Spleen (tissue), 11 donors: ENCODE measurements around the gene CSNK1A1. TPM values are rescaled to one million over a fixed set of nuclear protein-coding genes. Genes with fewer than 3 reads are reported as not detected.
A peak's percentile ranks its signal among the peaks of the same experiment; 100 is the strongest.

ENCODE experiments used
- DNase-seq: peaks from one replicate; pipeline ENCODE4 v3.0.0-alpha.2; 2020
- H3K27ac ChIP-seq, 8 donors: fragments of 200-600 bp; sonication (generic) in 7 of 8; 1 replicate in 4 of 8; 2 replicates in 4 of 8; pipeline versions ENCODE4 v1.5.0 to v1.8.0; 2016 to 2021; ENCODE audit warnings: inconsistent platforms in 4 of 8, mild to moderate bottlenecking in 4 of 8, moderate library complexity in 1 of 8
- H3K27me3 ChIP-seq, 7 donors: fragments of 200-600 bp; sonication (generic) in 6 of 7; replicated peaks in 1 of 7; 1 replicate in 4 of 7; 2 replicates in 3 of 7; pipeline versions ENCODE4 v1.5.0 to v1.8.0; 2016 to 2021; ENCODE audit warnings: inconsistent platforms in 3 of 7, mild to moderate bottlenecking in 1 of 7
- H3K36me3 ChIP-seq, 6 donors: fragments of 200-600 bp; sonication (generic) in 5 of 6; 1 replicate in 4 of 6; 2 replicates in 2 of 6; pipeline versions ENCODE4 v1.5.0 to v1.8.0; 2016 to 2021; ENCODE audit warnings: inconsistent platforms in 2 of 6
- H3K4me1 ChIP-seq, 6 donors: fragments of 200-600 bp; sonication (generic) in 5 of 6; 1 replicate in 3 of 6; 2 replicates in 3 of 6; pipeline versions ENCODE4 v1.5.0 to v1.8.0; 2016 to 2021; ENCODE audit warnings: inconsistent platforms in 3 of 6
- H3K4me3 ChIP-seq, 8 donors: fragments of 200-600 bp; sonication (generic) in 7 of 8; 1 replicate in 4 of 8; 2 replicates in 4 of 8; pipeline versions ENCODE4 v1.5.0 to v1.8.0; 2016 to 2021; ENCODE audit warnings: inconsistent platforms in 4 of 8, mild to moderate bottlenecking in 4 of 8, moderate library complexity in 2 of 8
- H3K9me3 ChIP-seq, 8 donors: fragments of 200-600 bp; sonication (generic) in 7 of 8; 1 replicate in 4 of 8; 2 replicates in 4 of 8; pipeline versions ENCODE4 v1.5.0 to v1.8.0; 2016 to 2021; ENCODE audit warnings: inconsistent platforms in 4 of 8
- POLR2A ChIP-seq, 3 donors: fragments of 450-650 bp; IDR thresholded peaks; one replicate each; pipeline ENCODE4 v1.5.1; 2017; ENCODE audit warnings: antibody characterized with exemption in 3 of 3, mild to moderate bottlenecking in 1 of 3
- POLR2AphosphoS5 ChIP-seq, 3 donors: sonication (generic); formaldehyde crosslinking; IDR thresholded peaks; one replicate each; pipeline ENCODE4 v1.5.1; 2017; ENCODE audit warnings: antibody characterized with exemption in 3 of 3
- WGBS, 5 donors: extraction: QIAGEN DNeasy Blood & Tissue Kit in 3 of 5; methylation state at CpG; one replicate each; pipeline versions ENCODE4 v1.1.5 to v1.1.7; 2013 to 2018; 5-methylcytosine and 5-hydroxymethylcytosine counted together
- intact Hi-C: fragments of 100-400 bp; cut with DNase I; formaldehyde crosslinking; loops from one replicate; pipeline ENCODE4 v1.15.0; 2023; ENCODE audit warnings: low total_unique reads
- polyA plus RNA-seq, 3 donors: library from polyadenylated mRNA; stranded (reverse); fragments of 200-250 nt; gene quantifications; one replicate each; pipeline ENCODE4 v1.2.1, GENCODE V29; 2013
- total RNA-seq, 7 donors: library from RNA; depleted of rRNA in 3 of 7; stranded (reverse); fragments of >200 nt in 3 of 7; fragmentation: NEBNext Ultra II Directional in 4 of 7; extraction: Animal tissue kit (Norgen Biotek cat#: 25700) in 4 of 7; gene quantifications; one replicate each; pipeline versions ENCODE4 v1.1.0 to v1.2.1, GENCODE V29; 2016 to 2021
- TF ChIP-seq, protein P1 (sequence below), 11 experiments: fragments of 200-600 bp in 7 of 11; fragments of 450-650 bp in 4 of 11; sonication (generic) in 4 of 11; IDR thresholded peaks in 8 of 11; conservative IDR thresholded peaks in 3 of 11; 1 replicate in 7 of 11; 2 replicates in 4 of 11; pipeline versions ENCODE4 v1.4.0 to v1.8.0; 2016 to 2021; ENCODE audit warnings: antibody characterized with exemption in 11 of 11, inconsistent platforms in 4 of 11, mild to moderate bottlenecking in 1 of 11
- donor health status: healthy with polysubstance abuse.
- donor health status: DM: no; HTN: no; CAD: no; lungs with moderate emphysema.
- donor health status: DM: no; HTN: no; CAD: no.
- donor health status: Bipolar disorder and iron deficiency.
- donor health status: healthy.
- donor health status: DM: no; HTN: no; CAD: no.
- donor health status: DM: yes; HTN: yes; CAD: no.

The CSNK1A1 gene
- total and polyA plus RNA-seq, 10 donors: 31.9 to 223 (median 185) TPM

DNA sequence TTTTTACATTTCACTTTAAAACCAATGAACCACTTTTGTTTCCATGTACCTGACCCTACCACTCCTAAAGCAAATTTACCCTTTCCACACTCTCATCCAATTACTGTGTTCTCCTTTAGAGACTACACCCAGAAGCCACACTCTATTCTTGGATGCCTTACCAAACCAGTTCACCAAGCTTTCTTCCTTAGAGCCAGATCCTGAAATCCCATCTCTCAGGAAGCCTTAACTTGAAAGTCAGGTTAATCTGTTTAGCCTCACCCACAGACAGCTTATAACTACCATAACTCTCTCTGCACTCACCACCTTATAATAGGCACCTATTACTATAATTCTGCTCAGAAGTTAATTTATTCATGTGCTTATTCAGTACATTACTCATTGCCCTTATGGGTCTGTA, 4.3 kb downstream of the CSNK1A1 start:
- Histone ChIP-seq H3K27ac (peak overlapping the region in 1 of 8 donors; percentile 0), H3K4me1 (peaks cover 60 to 90% (median 75%) of the 10 kb centered on the region in 6 donors), H3K36me3 (peaks cover 0 to 74% (median 28%) of the 10 kb centered on the region in 6 donors), H3K9me3 (no peaks in the 10 kb centered on the region), H3K27me3 (no peaks in the 10 kb centered on the region), H3K4me3 (peak overlapping the region in 1 of 8 donors; percentile 12)
- TF ChIP-seq POLR2A (IDR thresholded peaks at IDR 0.05) (no peak), POLR2AphosphoS5 (IDR thresholded peaks at IDR 0.05) (no peak)
- TF ChIP-seq, protein P1, sequence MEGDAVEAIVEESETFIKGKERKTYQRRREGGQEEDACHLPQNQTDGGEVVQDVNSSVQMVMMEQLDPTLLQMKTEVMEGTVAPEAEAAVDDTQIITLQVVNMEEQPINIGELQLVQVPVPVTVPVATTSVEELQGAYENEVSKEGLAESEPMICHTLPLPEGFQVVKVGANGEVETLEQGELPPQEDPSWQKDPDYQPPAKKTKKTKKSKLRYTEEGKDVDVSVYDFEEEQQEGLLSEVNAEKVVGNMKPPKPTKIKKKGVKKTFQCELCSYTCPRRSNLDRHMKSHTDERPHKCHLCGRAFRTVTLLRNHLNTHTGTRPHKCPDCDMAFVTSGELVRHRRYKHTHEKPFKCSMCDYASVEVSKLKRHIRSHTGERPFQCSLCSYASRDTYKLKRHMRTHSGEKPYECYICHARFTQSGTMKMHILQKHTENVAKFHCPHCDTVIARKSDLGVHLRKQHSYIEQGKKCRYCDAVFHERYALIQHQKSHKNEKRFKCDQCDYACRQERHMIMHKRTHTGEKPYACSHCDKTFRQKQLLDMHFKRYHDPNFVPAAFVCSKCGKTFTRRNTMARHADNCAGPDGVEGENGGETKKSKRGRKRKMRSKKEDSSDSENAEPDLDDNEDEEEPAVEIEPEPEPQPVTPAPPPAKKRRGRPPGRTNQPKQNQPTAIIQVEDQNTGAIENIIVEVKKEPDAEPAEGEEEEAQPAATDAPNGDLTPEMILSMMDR (IDR thresholded peaks at IDR 0.05 in 8 of 11, conservative IDR thresholded peaks at IDR 0.05 in 3 of 11): no peak
- intact Hi-C loops: no loop called here
- no peak for DNase-seq

DNA sequence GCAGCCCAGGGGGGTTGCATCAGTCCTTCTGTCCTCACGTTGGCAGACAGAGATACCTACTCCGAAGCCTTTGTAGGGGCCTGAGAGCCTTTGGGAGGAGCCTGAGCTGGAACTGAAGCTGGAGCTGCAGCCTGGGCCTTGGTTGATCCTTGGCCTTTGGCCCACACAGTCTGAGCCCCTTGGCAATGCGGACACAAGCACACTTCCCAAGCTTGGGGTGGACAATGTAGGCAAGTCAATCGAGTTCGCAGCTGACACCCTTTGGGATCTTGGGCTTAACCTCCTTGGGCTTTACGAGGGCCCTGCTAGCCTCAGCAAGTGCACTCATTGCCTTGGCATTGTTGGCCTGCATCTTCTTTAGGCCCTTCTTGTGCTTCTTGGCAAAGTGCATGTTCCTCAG, 5.9 kb downstream of the CSNK1A1 start:
- Histone ChIP-seq H3K4me3 (no peak overlapping the region), H3K27me3 (no peaks in the 10 kb centered on the region), H3K36me3 (peaks cover 0 to 90% (median 28%) of the 10 kb centered on the region in 6 donors), H3K27ac (peak overlapping the region in 2 of 8 donors; percentile 4 to 21), H3K4me1 (peaks cover 65 to 99% (median 88%) of the 10 kb centered on the region in 6 donors), H3K9me3 (no peaks in the 10 kb centered on the region)
- TF ChIP-seq POLR2AphosphoS5 (IDR thresholded peaks at IDR 0.05): peak in 1 of 3 donors; percentile 14
- TF ChIP-seq, protein P1 (IDR thresholded peaks at IDR 0.05 in 8 of 11, conservative IDR thresholded peaks at IDR 0.05 in 3 of 11): no peak
- WGBS, 5 donors: 76 to 84% (median 81%) methylated on average over 6 of the region's 6 CpGs
- intact Hi-C loops: no loop called here
- DNase-seq: no peak

DNA sequence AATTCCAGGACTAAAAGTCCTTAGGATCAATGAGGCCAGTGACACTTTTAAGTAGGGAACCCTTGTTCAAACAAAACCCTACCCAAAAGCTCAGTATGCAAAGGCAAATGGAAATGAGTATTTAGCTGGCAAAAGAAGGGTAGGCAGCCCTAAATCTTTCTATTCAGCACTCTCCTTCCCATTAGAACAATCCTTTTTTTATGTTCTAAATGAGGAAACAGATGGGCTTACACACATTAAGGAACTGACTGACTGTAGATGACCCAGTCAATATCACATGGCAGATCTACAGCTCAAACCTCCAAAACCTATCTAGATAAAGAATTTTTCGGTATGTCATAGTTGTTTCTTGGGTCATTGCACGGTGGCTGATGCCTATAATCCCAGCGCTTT, 7.2 kb downstream of the CSNK1A1 start:
- peaks cover 0 to 97% (median 28%) of the 10 kb centered on the region in 6 donors for H3K36me3 ChIP-seq
- TF ChIP-seq POLR2AphosphoS5 (IDR thresholded peaks at IDR 0.05): no peak
- TF ChIP-seq, protein P1 (IDR thresholded peaks at IDR 0.05 in 8 of 11, conservative IDR thresholded peaks at IDR 0.05 in 3 of 11): no peak
- TF ChIP-seq POLR2A (IDR thresholded peaks at IDR 0.05): no peak
- H3K27ac ChIP-seq: peak overlapping the region in 5 of 8 donors; percentile 30 to 64 (median 48)
- 41 to 52% (median 42%) methylated on average over 3 of the region's 3 CpGs for WGBS, 5 donors
- H3K9me3 ChIP-seq: no peaks in the 10 kb centered on the region
- H3K4me1 ChIP-seq: peaks cover 68 to 99% (median 94%) of the 10 kb centered on the region in 6 donors
- no peak for DNase-seq
- intact Hi-C loops: no loop called here
- no peaks in the 10 kb centered on the region for H3K27me3 ChIP-seq
- H3K4me3 ChIP-seq: no peak overlapping the region

DNA sequence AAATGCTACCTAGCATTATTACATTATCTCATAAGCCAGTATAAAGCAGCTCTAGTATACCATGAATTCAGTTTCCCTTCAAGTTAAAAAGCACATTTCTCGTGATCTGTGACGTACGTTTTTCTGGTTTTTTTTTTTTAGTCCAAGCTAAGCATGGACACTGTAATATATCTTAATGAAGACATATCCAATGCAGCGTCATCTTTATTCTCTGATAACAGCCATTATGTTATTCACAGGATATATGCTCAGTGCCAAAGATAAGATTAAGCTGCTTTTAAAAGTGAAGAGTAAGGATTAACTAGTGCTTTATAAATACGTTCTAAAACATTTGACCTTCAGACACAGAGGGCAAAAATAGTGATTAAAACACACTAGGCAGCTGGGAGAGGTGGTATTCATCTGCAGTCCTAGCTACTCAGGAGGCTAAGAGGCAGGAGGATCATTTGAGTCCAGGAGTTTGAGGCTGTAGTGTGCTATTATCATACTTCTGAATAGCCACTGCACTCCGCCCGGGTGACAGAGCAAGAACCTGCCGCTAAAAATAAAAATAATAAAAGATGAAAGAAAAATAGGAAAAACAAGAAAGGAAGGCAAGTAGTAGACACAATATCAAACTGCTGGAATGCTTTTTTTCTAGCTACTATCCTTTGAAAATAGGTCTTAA, 7.7 kb downstream of the CSNK1A1 start:
- TF ChIP-seq POLR2A (IDR thresholded peaks at IDR 0.05) (no peak), POLR2AphosphoS5 (IDR thresholded peaks at IDR 0.05) (no peak)
- TF ChIP-seq, protein P1 (IDR thresholded peaks at IDR 0.05 in 8 of 11, conservative IDR thresholded peaks at IDR 0.05 in 3 of 11): no peak
- 54 to 66% (median 61%) methylated on average over 8 of the region's 8 CpGs for WGBS, 5 donors
- H3K36me3 ChIP-seq: peaks cover 0 to 97% (median 30%) of the 10 kb centered on the region in 6 donors
- H3K27me3 ChIP-seq: no peaks in the 10 kb centered on the region
- H3K27ac ChIP-seq: peak overlapping the region in 6 of 8 donors; percentile 21 to 64 (median 42)
- intact Hi-C loops: no loop called here
- H3K4me3 ChIP-seq: no peak overlapping the region
- H3K9me3 ChIP-seq: no peaks in the 10 kb centered on the region
- no peak for DNase-seq
- H3K4me1 ChIP-seq: peaks cover 63 to 99% (median 94%) of the 10 kb centered on the region in 6 donors
